Gastrocnemius medialis (tissue), 4 donors: ENCODE results near the gene LDLRAD4.

Experiments
- CTCF ChIP-seq, 5 experiments: fragments of 450-650 bp in 3 of 5; fragments of 200-600 bp in 2 of 5; sonication (generic) in 2 of 5; IDR thresholded peaks in 4 of 5; conservative IDR thresholded peaks in 1 of 5; 1 replicate in 4 of 5; 2 replicates in 1 of 5; pipeline ENCODE4 v1.5.1; 2016 to 2019; ENCODE audit warnings: antibody characterized with exemption in 5 of 5, mild to moderate bottlenecking in 3 of 5, moderate library complexity in 3 of 5
- POLR2A ChIP-seq, 2 donors: fragments of 450-650 bp; IDR thresholded peaks; one replicate each; pipeline ENCODE4 v1.6.1; 2017; ENCODE audit warnings: antibody characterized with exemption in 2 of 2, mild to moderate bottlenecking in 2 of 2, moderate library complexity in 2 of 2

GRCh38 chr18:13594551-13594950 is 376.0 kb downstream of the LDLRAD4 start:
- TF ChIP-seq CTCF (IDR thresholded peaks at IDR 0.05 in 4 of 5, conservative IDR thresholded peaks at IDR 0.05 in 1 of 5) (no peak), POLR2A (IDR thresholded peaks at IDR 0.05) (no peak)
